Natural killer cell (primary cell): Measurements from ENCODE around the gene TGFBI. TPM values are rescaled to one million over a fixed set of nuclear protein-coding genes. Genes with fewer than 3 reads are reported as not detected.

Experiments
- ATAC-seq, 3 donors: fragments of 150-1000 bp in 2 of 3; fragments of 200-7000 bp in 1 of 3; cut with Tn5 transposase; 1 replicate in 1 of 3; 2 replicates in 2 of 3; pipeline ENCODE4 v1.10.0; 2021; ENCODE audit warnings: mild to moderate bottlenecking in 2 of 3, moderate library complexity in 2 of 3
- DNase-seq, 2 donors: peaks; one replicate each; pipeline versions ENCODE4 v3.0.0 to v3.0.0-alpha.2; 2013 to 2021; ENCODE audit warnings: mixed read lengths in 1 of 2
- H3K27ac ChIP-seq: one replicate; pipeline ENCODE4 v1.5.1; 2013; ENCODE audit warnings: mild to moderate bottlenecking, low read length
- H3K27me3 ChIP-seq: one replicate; pipeline ENCODE4 v1.6.1; 2013; ENCODE audit warnings: low read length; ENCODE audit not compliant: control insufficient read depth, insufficient read depth
- H3K36me3 ChIP-seq: one replicate; pipeline ENCODE4 v1.6.1; 2013; ENCODE audit warnings: low read length; ENCODE audit not compliant: control insufficient read depth, insufficient read depth
- H3K4me1 ChIP-seq: one replicate; pipeline ENCODE4 v1.6.1; 2013; ENCODE audit warnings: low read length; ENCODE audit not compliant: control insufficient read depth, insufficient read depth
- H3K4me3 ChIP-seq: one replicate; pipeline ENCODE4 v1.5.1; 2013; ENCODE audit warnings: low read length
- H3K9me3 ChIP-seq: one replicate; pipeline ENCODE4 v1.6.1; 2013; ENCODE audit warnings: low read length; ENCODE audit not compliant: control insufficient read depth, insufficient read depth
- H3K27ac Mint-ChIP-seq, 2 donors: one replicate each; pipeline ENCODE4 v1.8.0; 2022; ENCODE audit warnings: mild to moderate bottlenecking in 2 of 2, mixed read lengths in 2 of 2, moderate library complexity in 1 of 2
- H3K27me3 Mint-ChIP-seq, 2 donors: one replicate each; pipeline ENCODE4 v1.8.0; 2022; ENCODE audit warnings: low read depth in 2 of 2, mixed read lengths in 2 of 2
- H3K36me3 Mint-ChIP-seq: one replicate; pipeline ENCODE4 v1.8.0; 2022; ENCODE audit warnings: mixed read lengths
- H3K4me1 Mint-ChIP-seq, 2 donors: one replicate each; pipeline ENCODE4 v1.8.0; 2022; ENCODE audit warnings: mixed read lengths in 2 of 2
- H3K4me3 Mint-ChIP-seq: one replicate; pipeline ENCODE4 v1.8.0; 2022; ENCODE audit warnings: mild to moderate bottlenecking, moderate library complexity, mixed read lengths
- H3K9me3 Mint-ChIP-seq, 2 donors: one replicate each; pipeline ENCODE4 v1.8.0; 2022; ENCODE audit warnings: mixed read lengths in 2 of 2
- WGBS: methylation state at CpG from one replicate; pipeline ENCODE4 v1.1.7; 2013; ENCODE audit warnings: missing lambda C conversion rate; ENCODE audit not compliant: insufficient coverage; 5-methylcytosine and 5-hydroxymethylcytosine counted together
- intact Hi-C: fragments of 100-400 bp; cut with micrococcal nuclease; formaldehyde crosslinking; loops from one replicate; pipeline ENCODE4 v1.14.2; 2022
- total RNA-seq, 4 donors: library from RNA; stranded (reverse); fragments of 120-200 nt in 1 of 4; gene quantifications; one replicate each; pipeline versions ENCODE4 v1.2.3 to v1.2.4, GENCODE V29; 2013 to 2022
- TF ChIP-seq, protein P1 (sequence below): fragments of 200-600 bp; IDR thresholded peaks from one replicate; pipeline ENCODE4 v1.8.0; 2022; ENCODE audit warnings: antibody characterized with exemption

Gene TGFBI
- total RNA-seq, 3 donors from 2014 or later (not counting 1 experiment from before 2014, with no cell fraction given), result 6.7 to 19.6 (median 18.5) TPM

DNA sequence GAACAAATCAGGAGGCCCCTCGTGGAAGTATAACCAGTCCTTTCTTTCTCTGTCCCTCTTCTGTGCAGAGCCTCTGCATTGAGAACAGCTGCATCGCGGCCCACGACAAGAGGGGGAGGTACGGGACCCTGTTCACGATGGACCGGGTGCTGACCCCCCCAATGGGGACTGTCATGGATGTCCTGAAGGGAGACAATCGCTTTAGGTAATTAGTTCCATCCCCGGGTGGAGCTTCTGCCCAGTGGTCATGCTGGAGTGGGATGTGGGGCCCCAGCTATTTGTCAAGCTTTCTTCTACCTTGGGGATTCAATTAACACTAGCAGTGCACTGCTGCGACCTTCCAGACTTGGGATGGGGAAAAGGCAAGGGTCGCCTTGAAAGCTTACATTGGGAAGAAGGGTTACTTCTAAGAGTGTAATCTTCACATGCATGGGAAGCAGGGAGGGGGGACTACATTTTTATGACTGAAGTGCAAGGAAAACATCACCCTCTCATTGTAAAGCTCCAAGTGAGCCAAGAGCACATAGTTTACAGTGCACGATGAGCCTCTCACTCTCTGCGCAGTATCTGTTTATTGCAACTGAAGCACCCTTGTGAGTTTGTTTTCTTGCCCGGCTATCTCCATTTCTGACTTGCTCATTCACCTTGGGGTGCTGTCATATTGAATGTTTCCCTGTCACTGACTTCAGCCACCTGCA, 27.0 kb downstream of the TGFBI start:
- H3K36me3 Mint-ChIP-seq, result no peaks in the 10 kb centered on the region
- TF ChIP-seq, protein P1, sequence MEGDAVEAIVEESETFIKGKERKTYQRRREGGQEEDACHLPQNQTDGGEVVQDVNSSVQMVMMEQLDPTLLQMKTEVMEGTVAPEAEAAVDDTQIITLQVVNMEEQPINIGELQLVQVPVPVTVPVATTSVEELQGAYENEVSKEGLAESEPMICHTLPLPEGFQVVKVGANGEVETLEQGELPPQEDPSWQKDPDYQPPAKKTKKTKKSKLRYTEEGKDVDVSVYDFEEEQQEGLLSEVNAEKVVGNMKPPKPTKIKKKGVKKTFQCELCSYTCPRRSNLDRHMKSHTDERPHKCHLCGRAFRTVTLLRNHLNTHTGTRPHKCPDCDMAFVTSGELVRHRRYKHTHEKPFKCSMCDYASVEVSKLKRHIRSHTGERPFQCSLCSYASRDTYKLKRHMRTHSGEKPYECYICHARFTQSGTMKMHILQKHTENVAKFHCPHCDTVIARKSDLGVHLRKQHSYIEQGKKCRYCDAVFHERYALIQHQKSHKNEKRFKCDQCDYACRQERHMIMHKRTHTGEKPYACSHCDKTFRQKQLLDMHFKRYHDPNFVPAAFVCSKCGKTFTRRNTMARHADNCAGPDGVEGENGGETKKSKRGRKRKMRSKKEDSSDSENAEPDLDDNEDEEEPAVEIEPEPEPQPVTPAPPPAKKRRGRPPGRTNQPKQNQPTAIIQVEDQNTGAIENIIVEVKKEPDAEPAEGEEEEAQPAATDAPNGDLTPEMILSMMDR, result no peak
- 93% methylated on average over 14 of the region's 14 CpGs for WGBS
- Histone ChIP-seq H3K4me1 (no peaks in the 10 kb centered on the region), H3K36me3 (no peaks in the 10 kb centered on the region), H3K27me3 (no peaks in the 10 kb centered on the region), H3K4me3 (no peak overlapping the region), H3K27ac (no peak overlapping the region), H3K9me3 (no peaks in the 10 kb centered on the region)
- no peak overlapping the region for H3K4me3 Mint-ChIP-seq
- ATAC-seq (no peak), DNase-seq (no peak)
- peaks cover 12 to 26% of the 10 kb centered on the region in 2 donors for H3K27me3 Mint-ChIP-seq
- H3K27ac Mint-ChIP-seq, result no peak overlapping the region
- no peaks in the 10 kb centered on the region for H3K9me3 Mint-ChIP-seq
- no peaks in the 10 kb centered on the region for H3K4me1 Mint-ChIP-seq
- intact Hi-C loops, result no loop called here

DNA sequence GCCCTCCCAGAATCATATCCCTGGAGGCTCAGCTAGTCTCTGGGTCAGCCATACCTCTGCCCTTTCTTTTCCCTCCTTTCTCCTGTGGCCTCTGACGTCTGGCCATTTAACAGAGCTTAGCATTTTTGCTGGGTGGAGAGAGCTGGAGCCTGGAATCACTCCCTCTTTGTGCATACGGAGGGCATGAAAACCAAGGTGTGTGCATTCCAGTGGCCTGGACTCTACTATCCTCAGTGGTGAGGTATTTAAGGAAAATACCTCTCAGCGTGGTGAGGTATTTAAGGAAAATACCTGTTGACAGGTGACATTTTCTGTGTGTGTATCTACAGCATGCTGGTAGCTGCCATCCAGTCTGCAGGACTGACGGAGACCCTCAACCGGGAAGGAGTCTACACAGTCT, 27.5 kb downstream of the TGFBI start:
- Histone ChIP-seq H3K36me3 (no peaks in the 10 kb centered on the region), H3K27me3 (no peaks in the 10 kb centered on the region), H3K9me3 (no peaks in the 10 kb centered on the region), H3K4me3 (no peak overlapping the region), H3K27ac (no peak overlapping the region), H3K4me1 (no peaks in the 10 kb centered on the region)
- 92% methylated on average over 5 of the region's 5 CpGs for WGBS
- ATAC-seq (no peak), DNase-seq (no peak)
- H3K27me3 Mint-ChIP-seq, result peaks cover 12 to 26% of the 10 kb centered on the region in 2 donors
- H3K9me3 Mint-ChIP-seq, result no peaks in the 10 kb centered on the region
- TF ChIP-seq, protein P1, result no peak
- H3K27ac Mint-ChIP-seq, result no peak overlapping the region
- H3K4me3 Mint-ChIP-seq, result no peak overlapping the region
- no peaks in the 10 kb centered on the region for H3K4me1 Mint-ChIP-seq
- no peaks in the 10 kb centered on the region for H3K36me3 Mint-ChIP-seq
- intact Hi-C loops, result no loop called here

DNA sequence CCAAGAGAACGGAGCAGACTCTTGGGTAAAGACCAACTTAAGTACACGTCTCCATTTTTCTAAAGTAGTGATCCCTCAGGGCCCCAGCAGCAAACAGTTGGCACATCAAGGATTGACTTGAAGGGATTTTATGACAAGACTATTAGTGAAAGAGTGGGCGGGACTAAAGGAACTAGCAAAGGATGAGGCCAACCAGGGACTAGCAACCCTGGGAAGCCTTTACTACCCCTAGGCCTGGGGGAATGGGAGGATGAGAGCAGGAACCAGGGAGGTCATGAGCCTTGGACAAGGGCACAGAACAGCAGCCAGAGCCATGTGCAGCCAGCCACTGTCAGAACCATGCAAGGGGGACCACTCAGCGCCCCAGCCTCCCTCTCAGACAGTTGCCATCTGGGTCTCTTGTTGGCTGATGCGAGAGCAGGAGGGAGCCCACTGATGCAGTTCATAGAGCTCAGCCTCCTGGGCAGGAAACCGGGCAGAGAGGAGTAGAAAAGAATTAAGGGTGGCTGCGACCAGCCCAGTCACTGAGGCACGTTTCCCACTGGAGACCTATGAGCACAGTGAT, 28.1 kb downstream of the TGFBI start:
- ATAC-seq (no peak), DNase-seq (no peak)
- Mint-ChIP-seq H3K27me3 (peaks cover 12 to 26% of the 10 kb centered on the region in 2 donors), H3K9me3 (no peaks in the 10 kb centered on the region), H3K4me3 (no peak overlapping the region), H3K27ac (no peak overlapping the region), H3K4me1 (no peaks in the 10 kb centered on the region), H3K36me3 (no peaks in the 10 kb centered on the region)
- no peaks in the 10 kb centered on the region for H3K27me3 ChIP-seq
- WGBS, result 93% methylated on average over 8 of the region's 8 CpGs
- H3K9me3 ChIP-seq, result no peaks in the 10 kb centered on the region
- H3K27ac ChIP-seq, result no peak overlapping the region
- no peaks in the 10 kb centered on the region for H3K4me1 ChIP-seq
- intact Hi-C loops, result no loop called here
- TF ChIP-seq, protein P1, result no peak
- H3K4me3 ChIP-seq, result no peak overlapping the region
- H3K36me3 ChIP-seq, result no peaks in the 10 kb centered on the region
